ENCODE results near the gene GOLIM4. TPM values are rescaled to one million over a fixed set of nuclear protein-coding genes. Genes with fewer than 3 reads are reported as not detected.

Gene GOLIM4
- total RNA-seq, 1 experiment from 2014 or later, result 17.4 TPM

DNA sequence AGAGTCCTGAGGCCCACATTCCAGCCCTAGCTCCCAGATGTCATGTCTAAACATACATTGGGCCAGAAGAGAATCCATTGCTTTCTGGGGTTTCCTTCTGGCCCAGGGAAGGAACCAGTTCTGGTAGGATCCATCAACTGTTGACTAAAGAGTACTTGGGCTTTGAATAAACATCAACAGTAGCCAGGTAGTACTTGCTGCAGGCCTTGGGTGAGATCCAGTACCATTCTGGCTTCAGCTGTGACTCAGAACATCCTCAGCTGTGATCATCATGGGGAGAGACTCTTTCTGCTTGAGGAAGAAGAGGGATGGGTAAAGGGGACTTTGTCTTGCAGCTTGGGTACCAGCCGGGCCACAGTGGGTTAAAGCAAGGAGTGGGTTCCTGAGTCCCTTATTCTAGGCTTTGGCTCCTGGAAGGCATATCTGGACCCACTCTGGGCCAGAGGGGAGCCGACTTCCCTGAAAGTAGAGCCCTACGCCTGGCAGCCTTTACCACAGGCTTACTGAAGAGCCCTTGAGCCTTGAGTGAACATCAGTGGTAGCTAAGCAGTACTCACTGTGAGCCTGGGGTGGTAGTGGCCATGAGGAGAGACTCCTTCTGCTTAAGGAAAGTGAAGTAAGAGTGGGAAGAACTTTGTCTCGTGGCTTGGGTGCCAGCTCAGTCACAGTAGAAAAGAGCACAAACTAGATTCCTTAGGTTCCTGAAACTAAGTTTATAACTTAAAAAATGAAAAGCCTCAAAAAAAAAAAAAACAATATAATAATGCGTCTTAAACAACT, 128.3 kb downstream of the GOLIM4 start:
- POLR2A ChIA-PET, result no interaction called here
- intact Hi-C loops (cut with micrococcal nuclease; ENCODE audit: unreplicated experiment), result no loop called here
- DNase-seq, result no peak
- H3K27me3 ChIP-seq (replicated peaks; ENCODE audit: control insufficient read depth, insufficient read depth, low read length), result no peaks in the 10 kb centered on the region
- no TSS peak for BruUV-seq (replicated peaks)
- no peaks in the 10 kb centered on the region for H3K36me3 Mint-ChIP-seq (ENCODE audit: insufficient read depth, unreplicated experiment)
- H3K27me3 Mint-ChIP-seq (ENCODE audit: insufficient read depth, unreplicated experiment), result peaks cover 4% of the 10 kb centered on the region
- CTCF ChIA-PET, result interaction anchor here (0.6 kb wide), 1 partner anchor 40 kb away, joined by 4 read pairs; no protein-coding TSS in a partner anchor
- no peak overlapping the region for H3K4me3 ChIP-seq (ENCODE audit: low read depth, low read length)
- H3K4me1 Mint-ChIP-seq (ENCODE audit: low read depth, unreplicated experiment), result no peaks in the 10 kb centered on the region
- no peaks in the 10 kb centered on the region for H3K36me3 ChIP-seq (ENCODE audit: control insufficient read depth, insufficient read depth, low read length)
- TF ChIP-seq, protein P1, sequence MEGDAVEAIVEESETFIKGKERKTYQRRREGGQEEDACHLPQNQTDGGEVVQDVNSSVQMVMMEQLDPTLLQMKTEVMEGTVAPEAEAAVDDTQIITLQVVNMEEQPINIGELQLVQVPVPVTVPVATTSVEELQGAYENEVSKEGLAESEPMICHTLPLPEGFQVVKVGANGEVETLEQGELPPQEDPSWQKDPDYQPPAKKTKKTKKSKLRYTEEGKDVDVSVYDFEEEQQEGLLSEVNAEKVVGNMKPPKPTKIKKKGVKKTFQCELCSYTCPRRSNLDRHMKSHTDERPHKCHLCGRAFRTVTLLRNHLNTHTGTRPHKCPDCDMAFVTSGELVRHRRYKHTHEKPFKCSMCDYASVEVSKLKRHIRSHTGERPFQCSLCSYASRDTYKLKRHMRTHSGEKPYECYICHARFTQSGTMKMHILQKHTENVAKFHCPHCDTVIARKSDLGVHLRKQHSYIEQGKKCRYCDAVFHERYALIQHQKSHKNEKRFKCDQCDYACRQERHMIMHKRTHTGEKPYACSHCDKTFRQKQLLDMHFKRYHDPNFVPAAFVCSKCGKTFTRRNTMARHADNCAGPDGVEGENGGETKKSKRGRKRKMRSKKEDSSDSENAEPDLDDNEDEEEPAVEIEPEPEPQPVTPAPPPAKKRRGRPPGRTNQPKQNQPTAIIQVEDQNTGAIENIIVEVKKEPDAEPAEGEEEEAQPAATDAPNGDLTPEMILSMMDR (IDR thresholded peaks at IDR 0.05; ENCODE audit: insufficient read depth in 1 of 2, low read depth in 1 of 2, low read length in 1 of 2, severe bottlenecking in 1 of 2, unreplicated experiment in 1 of 2), result no peak
- no peaks in the 10 kb centered on the region for H3K4me1 ChIP-seq
- H3K9me3 ChIP-seq, result no peaks in the 10 kb centered on the region
- H3K27ac Mint-ChIP-seq (ENCODE audit: unreplicated experiment), result no peak overlapping the region
- no peaks in the 10 kb centered on the region for H3K9me3 Mint-ChIP-seq (ENCODE audit: unreplicated experiment)
- H3K4me3 Mint-ChIP-seq (ENCODE audit: unreplicated experiment), result no peak overlapping the region
